HEK293T (cell line): Measurements from ENCODE around the gene PRKAR1B.

ENCODE experiments used
- ARNT ChIP-seq: fragments of 450-650 bp; IDR thresholded peaks from 2 replicates; pipeline ENCODE4 v1.6.1; 2017; ENCODE audit warnings: mild to moderate bottlenecking
- BHLHE40 ChIP-seq: fragments of 450-650 bp; IDR thresholded peaks from 2 replicates; pipeline ENCODE4 v1.6.1; 2016; ENCODE audit warnings: mild to moderate bottlenecking, moderate library complexity, borderline replicate concordance
- ELF4 ChIP-seq: fragments of 450-650 bp; IDR thresholded peaks from 2 replicates; pipeline ENCODE4 v1.6.1; 2017; ENCODE audit warnings: antibody characterized with exemption
- FOXA1 ChIP-seq: fragments of 450-650 bp; IDR thresholded peaks from 2 replicates; pipeline ENCODE4 v1.6.1; 2016; ENCODE audit warnings: mild to moderate bottlenecking
- FOXK2 ChIP-seq: fragments of 450-650 bp; IDR thresholded peaks from 2 replicates; pipeline ENCODE4 v1.6.1; 2016; ENCODE audit warnings: mild to moderate bottlenecking
- FOXM1 ChIP-seq: fragments of 450-650 bp; IDR thresholded peaks from 2 replicates; pipeline ENCODE4 v1.6.1; 2017; ENCODE audit warnings: mild to moderate bottlenecking, borderline replicate concordance
- HDGF ChIP-seq: fragments of 450-650 bp; IDR thresholded peaks from 2 replicates; pipeline ENCODE4 v1.6.1; 2017; ENCODE audit warnings: antibody characterized with exemption, borderline replicate concordance
- L3MBTL2 ChIP-seq: fragments of 450-650 bp; conservative IDR thresholded peaks from 2 replicates; pipeline ENCODE4 v1.6.1; 2016; ENCODE audit warnings: mild to moderate bottlenecking
- LEF1 ChIP-seq: fragments of 450-650 bp; IDR thresholded peaks from 2 replicates; pipeline ENCODE4 v1.6.1; 2017; ENCODE audit warnings: mild to moderate bottlenecking, borderline replicate concordance
- SP1 ChIP-seq: fragments of 450-650 bp; IDR thresholded peaks from 2 replicates; pipeline ENCODE4 v1.6.1; 2017
- SUZ12 ChIP-seq: fragments of 450-650 bp; IDR thresholded peaks from 2 replicates; pipeline ENCODE4 v1.6.1; 2016; ENCODE audit warnings: mild to moderate bottlenecking
- TARDBP ChIP-seq: fragments of 450-650 bp; IDR thresholded peaks from 2 replicates; pipeline ENCODE4 v1.6.1; 2016
- ZNF384 ChIP-seq: fragments of 450-650 bp; IDR thresholded peaks from 2 replicates; pipeline ENCODE4 v1.6.1; 2016
- TF ChIP-seq, protein P1 (sequence below): fragments of 450-650 bp; IDR thresholded peaks from 2 replicates; pipeline ENCODE4 v1.6.1; 2016

GRCh38 chr7:620056-620455 is 107.0 kb downstream of the PRKAR1B start:
- no peak for TF ChIP-seq FOXM1
- no peak for TF ChIP-seq ELF4
- TF ChIP-seq BHLHE40: no peak
- TF ChIP-seq, protein P1, sequence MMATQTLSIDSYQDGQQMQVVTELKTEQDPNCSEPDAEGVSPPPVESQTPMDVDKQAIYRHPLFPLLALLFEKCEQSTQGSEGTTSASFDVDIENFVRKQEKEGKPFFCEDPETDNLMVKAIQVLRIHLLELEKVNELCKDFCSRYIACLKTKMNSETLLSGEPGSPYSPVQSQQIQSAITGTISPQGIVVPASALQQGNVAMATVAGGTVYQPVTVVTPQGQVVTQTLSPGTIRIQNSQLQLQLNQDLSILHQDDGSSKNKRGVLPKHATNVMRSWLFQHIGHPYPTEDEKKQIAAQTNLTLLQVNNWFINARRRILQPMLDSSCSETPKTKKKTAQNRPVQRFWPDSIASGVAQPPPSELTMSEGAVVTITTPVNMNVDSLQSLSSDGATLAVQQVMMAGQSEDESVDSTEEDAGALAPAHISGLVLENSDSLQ: no peak
- TF ChIP-seq SUZ12: no peak
- TF ChIP-seq TARDBP: no peak
- no peak for TF ChIP-seq HDGF
- no peak for TF ChIP-seq FOXA1
- TF ChIP-seq LEF1: no peak
- TF ChIP-seq SP1: no peak
- TF ChIP-seq ARNT: no peak
- TF ChIP-seq FOXK2: no peak
- no peak for TF ChIP-seq ZNF384
- no peak for TF ChIP-seq L3MBTL2
